Activated B cell treated with CpG ODN at 0.5 μM for 24 hours (primary cell): ENCODE measurements around the gene ABHD14A. TPM values are rescaled to one million over a fixed set of nuclear protein-coding genes. Genes with fewer than 3 reads are reported as not detected.

Experiments used
- ATAC-seq: fragments of 200-7000 bp; cut with Tn5 transposase; one replicate; pipeline ENCODE4 v1.10.0; 2021; ENCODE audit warnings: low read depth, mild to moderate bottlenecking, moderate library complexity
- CTCF ChIA-PET: fragments of 350-600 bp; sonication (Branson Sonifier 250); formaldehyde crosslinking; loops from one replicate; lab custom pipeline; 2021; ENCODE audit warnings: antibody characterized with exemption; lab: Charles Lee
- POLR2A ChIA-PET: fragments of 350-600 bp; sonication (Branson Sonifier 250); formaldehyde crosslinking; loops from one replicate; lab custom pipeline; 2021; ENCODE audit warnings: antibody characterized with exemption; lab: Charles Lee
- DNase-seq: peaks from one replicate; pipeline ENCODE4 v3.0.0; 2022
- H3K27ac Mint-ChIP-seq: one replicate; pipeline ENCODE4 v1.8.0; 2020; ENCODE audit warnings: mixed read lengths
- H3K27me3 Mint-ChIP-seq: one replicate; pipeline ENCODE4 v1.8.0; 2021; ENCODE audit warnings: mixed read lengths
- H3K36me3 Mint-ChIP-seq: one replicate; pipeline ENCODE4 v1.8.0; 2021; ENCODE audit warnings: low read depth, mixed read lengths
- H3K4me1 Mint-ChIP-seq: one replicate; pipeline ENCODE4 v1.8.0; 2021; ENCODE audit warnings: mixed read lengths
- H3K4me3 Mint-ChIP-seq: one replicate; pipeline ENCODE4 v1.8.0; 2020; ENCODE audit warnings: mild to moderate bottlenecking, mixed read lengths
- H3K9me3 Mint-ChIP-seq: one replicate; pipeline ENCODE4 v1.8.0; 2020; ENCODE audit warnings: mixed read lengths
- intact Hi-C: fragments of 100-400 bp; cut with micrococcal nuclease; formaldehyde crosslinking; loops from one replicate; pipeline ENCODE4 v1.15.1; 2024
- total RNA-seq: library from RNA; stranded (reverse); gene quantifications from 2 replicates; pipeline ENCODE4 v1.2.3, GENCODE V29; 2022
- TF ChIP-seq, protein P1 (sequence below): fragments of 200-600 bp; IDR thresholded peaks from one replicate; pipeline ENCODE4 v1.8.0; 2022; ENCODE audit warnings: antibody characterized with exemption, mild to moderate bottlenecking

Gene ABHD14A
- total RNA-seq, 1 donor from 2014 or later = 5.1 TPM

DNA sequence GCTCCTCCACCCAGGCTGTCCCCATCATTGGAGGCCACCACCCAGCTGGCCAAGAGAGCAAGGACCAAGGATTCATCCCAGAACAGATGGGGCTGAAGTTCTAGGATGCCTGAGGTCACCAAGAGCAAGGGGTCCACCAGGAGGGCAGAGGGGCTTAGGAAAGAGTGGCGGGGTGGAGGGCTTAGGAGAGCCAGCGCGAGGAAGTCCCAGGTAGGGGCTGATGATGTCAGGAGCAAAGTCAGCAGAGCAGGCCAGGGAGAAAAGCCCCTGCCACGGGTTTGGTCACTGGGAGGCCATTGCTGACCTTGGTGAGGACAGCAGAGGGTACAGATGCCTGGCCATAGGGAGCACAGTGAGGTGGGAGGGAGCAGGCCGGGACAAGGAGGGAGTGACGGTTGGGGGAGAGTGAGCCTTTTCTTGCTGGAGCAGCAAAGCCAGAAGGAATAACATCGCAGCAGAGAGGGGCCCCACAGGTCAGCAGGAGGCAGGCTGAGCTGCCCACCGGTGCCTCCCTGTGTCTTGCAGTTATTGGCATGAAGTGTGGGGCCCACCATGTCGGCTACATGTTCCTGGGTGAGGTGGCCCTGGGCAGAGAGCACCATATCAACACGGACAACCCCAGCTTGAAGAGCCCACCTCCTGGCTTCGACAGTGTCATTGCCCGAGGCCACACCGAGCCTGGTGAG is 27.5 kb upstream of the ABHD14A start:
- no peak for ATAC-seq
- POLR2A ChIA-PET = no interaction called here
- H3K27ac Mint-ChIP-seq = no peak overlapping the region
- no peak overlapping the region for H3K4me3 Mint-ChIP-seq
- H3K9me3 Mint-ChIP-seq = no peaks in the 10 kb centered on the region
- peaks cover 8% of the 10 kb centered on the region for H3K4me1 Mint-ChIP-seq
- DNase-seq = no peak
- intact Hi-C loops = no loop called here
- CTCF ChIA-PET = no interaction called here
- TF ChIP-seq, protein P1, sequence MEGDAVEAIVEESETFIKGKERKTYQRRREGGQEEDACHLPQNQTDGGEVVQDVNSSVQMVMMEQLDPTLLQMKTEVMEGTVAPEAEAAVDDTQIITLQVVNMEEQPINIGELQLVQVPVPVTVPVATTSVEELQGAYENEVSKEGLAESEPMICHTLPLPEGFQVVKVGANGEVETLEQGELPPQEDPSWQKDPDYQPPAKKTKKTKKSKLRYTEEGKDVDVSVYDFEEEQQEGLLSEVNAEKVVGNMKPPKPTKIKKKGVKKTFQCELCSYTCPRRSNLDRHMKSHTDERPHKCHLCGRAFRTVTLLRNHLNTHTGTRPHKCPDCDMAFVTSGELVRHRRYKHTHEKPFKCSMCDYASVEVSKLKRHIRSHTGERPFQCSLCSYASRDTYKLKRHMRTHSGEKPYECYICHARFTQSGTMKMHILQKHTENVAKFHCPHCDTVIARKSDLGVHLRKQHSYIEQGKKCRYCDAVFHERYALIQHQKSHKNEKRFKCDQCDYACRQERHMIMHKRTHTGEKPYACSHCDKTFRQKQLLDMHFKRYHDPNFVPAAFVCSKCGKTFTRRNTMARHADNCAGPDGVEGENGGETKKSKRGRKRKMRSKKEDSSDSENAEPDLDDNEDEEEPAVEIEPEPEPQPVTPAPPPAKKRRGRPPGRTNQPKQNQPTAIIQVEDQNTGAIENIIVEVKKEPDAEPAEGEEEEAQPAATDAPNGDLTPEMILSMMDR = no peak
- H3K27me3 Mint-ChIP-seq = peaks cover 3% of the 10 kb centered on the region
- H3K36me3 Mint-ChIP-seq = peaks cover 3% of the 10 kb centered on the region

DNA sequence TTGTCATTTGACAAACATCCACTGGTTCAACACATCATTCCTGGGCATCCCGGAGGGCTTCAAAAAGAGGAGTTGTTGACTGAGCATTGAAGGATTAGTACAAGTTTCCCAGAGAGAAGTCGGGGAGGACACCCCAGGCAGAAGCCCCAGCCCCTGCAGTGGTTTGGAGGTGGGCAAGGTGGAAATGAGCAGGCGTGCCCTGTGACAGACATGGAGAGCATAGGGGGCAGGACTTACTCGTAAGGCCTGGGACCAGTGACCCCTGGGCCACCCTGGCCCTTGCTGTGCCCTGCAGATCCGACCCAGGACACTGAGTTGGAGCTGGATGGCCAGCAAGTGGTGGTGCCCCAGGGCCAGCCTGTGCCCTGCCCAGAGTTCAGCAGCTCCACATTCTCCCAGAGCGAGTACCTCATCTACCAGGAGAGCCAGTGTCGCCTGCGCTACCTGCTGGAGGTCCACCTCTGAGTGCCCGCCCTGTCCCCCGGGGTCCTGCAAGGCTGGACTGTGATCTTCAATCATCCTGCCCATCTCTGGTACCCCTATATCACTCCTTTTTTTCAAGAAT is 26.8 kb upstream of the ABHD14A start:
- intact Hi-C loops = no loop called here
- ATAC-seq (no peak), DNase-seq (no peak)
- H3K4me3 Mint-ChIP-seq = no peak overlapping the region
- peaks cover 7% of the 10 kb centered on the region for H3K27me3 Mint-ChIP-seq
- CTCF ChIA-PET = no interaction called here
- TF ChIP-seq, protein P1 = no peak
- H3K4me1 Mint-ChIP-seq = peaks cover under 1% of the 10 kb centered on the region
- peaks cover 3% of the 10 kb centered on the region for H3K36me3 Mint-ChIP-seq
- no peak overlapping the region for H3K27ac Mint-ChIP-seq
- POLR2A ChIA-PET = no interaction called here
- H3K9me3 Mint-ChIP-seq = no peaks in the 10 kb centered on the region

DNA sequence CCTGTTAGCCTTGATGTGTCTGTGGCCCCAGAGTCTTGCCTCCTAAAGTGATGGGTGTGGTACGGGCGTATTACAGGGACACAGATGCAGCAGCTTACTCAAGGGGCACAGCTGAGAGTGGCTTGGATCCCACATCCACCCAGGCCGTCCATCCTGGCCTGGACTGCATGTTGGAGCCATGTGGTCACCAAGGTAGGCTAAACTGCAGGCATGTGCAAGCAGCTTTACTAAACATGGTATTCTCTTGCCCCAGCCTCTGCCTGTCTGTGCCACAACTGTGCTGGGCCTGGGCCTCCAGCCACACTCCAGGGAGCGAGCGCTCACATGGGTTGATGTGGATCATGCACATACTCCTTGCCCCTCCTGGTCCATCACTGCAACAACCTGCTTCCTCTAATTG is 25.7 kb upstream of the ABHD14A start:
- Mint-ChIP-seq H3K4me1 (no peaks in the 10 kb centered on the region), H3K27me3 (peaks cover 16% of the 10 kb centered on the region), H3K9me3 (no peaks in the 10 kb centered on the region), H3K4me3 (no peak overlapping the region), H3K36me3 (peaks cover 3% of the 10 kb centered on the region), H3K27ac (no peak overlapping the region)
- POLR2A ChIA-PET = no interaction called here
- ATAC-seq = no peak
- DNase-seq = no peak
- intact Hi-C loops = no loop called here
- TF ChIP-seq, protein P1 = no peak
- CTCF ChIA-PET = no interaction called here

DNA sequence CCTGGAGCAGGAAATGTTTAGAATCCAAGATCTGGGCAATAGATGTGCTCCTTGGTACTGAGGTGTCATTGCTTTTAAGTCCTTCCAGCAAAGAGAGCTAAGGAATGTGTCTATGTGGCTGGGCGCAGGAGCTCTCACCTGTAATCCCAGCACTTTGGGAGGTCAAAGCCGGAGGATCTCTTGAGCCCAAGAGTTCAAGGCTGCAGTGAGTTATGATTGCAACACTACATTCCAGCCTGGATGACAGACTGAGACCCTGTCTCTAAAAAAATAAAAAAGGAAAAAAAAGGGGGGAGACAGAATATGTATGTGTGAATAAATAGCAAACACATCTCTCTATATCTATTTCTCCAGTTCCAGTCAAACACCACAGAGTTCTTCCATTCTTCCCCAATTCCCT is 24.0 kb upstream of the ABHD14A start:
- POLR2A ChIA-PET = no interaction called here

DNA sequence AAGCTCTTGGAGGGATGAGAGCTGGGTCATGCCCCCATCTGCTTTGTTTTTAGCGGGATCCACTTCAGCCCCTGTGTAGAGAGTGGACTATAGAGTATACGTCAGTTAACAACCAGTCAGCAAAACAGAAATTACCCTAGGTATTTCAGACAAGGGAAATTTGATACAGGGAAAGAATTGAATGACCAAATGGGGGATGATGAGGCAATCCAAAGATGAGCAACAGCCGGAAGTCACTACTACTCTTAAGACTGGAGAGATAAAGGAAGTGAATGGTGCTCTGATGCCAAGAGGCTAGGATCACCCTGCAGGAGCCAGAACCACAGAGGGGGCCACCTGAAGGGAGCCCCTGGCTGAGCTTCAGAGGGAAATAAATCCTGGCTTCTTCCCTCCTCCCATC is 21.4 kb upstream of the ABHD14A start:
- DNase-seq (no peak), ATAC-seq (no peak)
- no peak overlapping the region for H3K27ac Mint-ChIP-seq
- H3K36me3 Mint-ChIP-seq = no peaks in the 10 kb centered on the region
- no peak overlapping the region for H3K4me3 Mint-ChIP-seq
- ChIA-PET POLR2A (no interaction called here), CTCF (no interaction called here)
- TF ChIP-seq, protein P1 = no peak
- H3K4me1 Mint-ChIP-seq = peaks cover 2% of the 10 kb centered on the region
- intact Hi-C loops = no loop called here
- no peaks in the 10 kb centered on the region for H3K9me3 Mint-ChIP-seq
- H3K27me3 Mint-ChIP-seq = peaks cover 19% of the 10 kb centered on the region

More for the DNA sequence above, 24.0 kb upstream of the ABHD14A start:
- DNase-seq (no peak), ATAC-seq (no peak)
- H3K4me3 Mint-ChIP-seq = no peak overlapping the region
- no peak overlapping the region for H3K27ac Mint-ChIP-seq
- H3K9me3 Mint-ChIP-seq = no peaks in the 10 kb centered on the region
- H3K27me3 Mint-ChIP-seq = peaks cover 19% of the 10 kb centered on the region
- intact Hi-C loops = no loop called here
- CTCF ChIA-PET = no interaction called here
- H3K4me1 Mint-ChIP-seq = peaks cover 2% of the 10 kb centered on the region
- TF ChIP-seq, protein P1 = no peak
- H3K36me3 Mint-ChIP-seq = peaks cover 3% of the 10 kb centered on the region
